ENCODE results near the gene NFASC.

GRCh38 chr1:205004351-205004750 is 133.7 kb downstream of the NFASC start:
- TF ChIP-seq MAX (IDR thresholded peaks at IDR 0.05), result no peak
- no peak for TF ChIP-seq CTCF (IDR thresholded peaks at IDR 0.05; ENCODE audit: low read depth, low read length, missing input control)
- no peak for TF ChIP-seq HNF4G (IDR thresholded peaks at IDR 0.05)
- no peak for TF ChIP-seq JUND (IDR thresholded peaks at IDR 0.05)
- TF ChIP-seq RAD21 (IDR thresholded peaks at IDR 0.05), result no peak
- TF ChIP-seq TAF1 (conservative IDR thresholded peaks at IDR 0.05), result no peak
- no peak for TF ChIP-seq HNF4A (conservative IDR thresholded peaks at IDR 0.05)
- TF ChIP-seq GABPA (IDR thresholded peaks at IDR 0.05 in 1 of 2, conservative IDR thresholded peaks at IDR 0.05 in 1 of 2), result no peak
- no peak for TF ChIP-seq EGR1 (IDR thresholded peaks at IDR 0.05; ENCODE audit: low read depth in 2 of 2)
- no peak for TF ChIP-seq SP1 (IDR thresholded peaks at IDR 0.05)
- no peak for TF ChIP-seq YY1 (IDR thresholded peaks at IDR 0.05)
- no peak for TF ChIP-seq FOXA1 (IDR thresholded peaks at IDR 0.05)
- TF ChIP-seq REST (IDR thresholded peaks at IDR 0.05), result no peak
- TF ChIP-seq FOXA2 (IDR thresholded peaks at IDR 0.05), result no peak
